Memory B cell (primary cell): ENCODE data around the gene FOXL1.

ENCODE experiments used
- ATAC-seq: fragments of 150-1000 bp; cut with Tn5 transposase; 2 replicates; pipeline ENCODE4 v1.10.0; 2021; ENCODE audit warnings: low read depth, mild to moderate bottlenecking, moderate library complexity
- DNase-seq, 2 donors: peaks; one replicate each; pipeline ENCODE4 v3.0.0; 2022; ENCODE audit warnings: low spot score in 2 of 2
- H3K27ac Mint-ChIP-seq: one replicate; pipeline ENCODE4 v1.8.0; 2022; ENCODE audit warnings: mild to moderate bottlenecking, moderate library complexity, mixed read lengths
- H3K27me3 Mint-ChIP-seq: one replicate; pipeline ENCODE4 v1.8.0; 2022; ENCODE audit warnings: mixed read lengths
- H3K36me3 Mint-ChIP-seq: one replicate; pipeline ENCODE4 v1.8.0; 2022; ENCODE audit warnings: mild to moderate bottlenecking, mixed read lengths
- H3K4me1 Mint-ChIP-seq: one replicate; pipeline ENCODE4 v1.8.0; 2022; ENCODE audit warnings: mixed read lengths
- H3K4me3 Mint-ChIP-seq: one replicate; pipeline ENCODE4 v1.8.0; 2022; ENCODE audit warnings: mild to moderate bottlenecking, moderate library complexity, mixed read lengths
- H3K9me3 Mint-ChIP-seq: one replicate; pipeline ENCODE4 v1.8.0; 2022; ENCODE audit warnings: mixed read lengths

Gene FOXL1

DNA sequence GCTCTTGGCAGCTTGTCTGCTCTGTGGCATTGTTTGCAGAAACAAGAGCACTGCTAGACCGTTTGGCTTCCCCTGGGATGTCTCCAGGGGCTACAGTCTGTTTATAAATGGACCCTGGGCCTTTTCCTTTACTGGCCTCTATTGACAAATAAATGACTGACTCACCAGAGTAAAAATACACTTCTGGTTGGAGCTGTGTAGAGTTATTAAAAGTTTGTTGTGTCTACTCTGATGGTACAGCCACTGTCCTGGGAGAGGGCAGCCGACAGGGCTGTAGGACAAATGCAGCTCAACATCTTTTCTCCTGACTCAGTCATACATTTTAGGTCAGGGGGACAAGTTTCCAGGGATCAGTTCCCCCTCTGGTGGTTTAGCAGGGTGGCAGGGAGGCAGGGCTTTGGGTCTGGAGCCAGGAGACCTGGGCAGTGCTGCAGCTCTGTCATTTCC lies 30.0 kb downstream of the FOXL1 start:
- H3K4me1 Mint-ChIP-seq = peaks cover 5% of the 10 kb centered on the region
- no peak for ATAC-seq
- no peaks in the 10 kb centered on the region for H3K9me3 Mint-ChIP-seq
- H3K36me3 Mint-ChIP-seq = no peaks in the 10 kb centered on the region
- no peak for DNase-seq
- no peak overlapping the region for H3K4me3 Mint-ChIP-seq
- H3K27me3 Mint-ChIP-seq = peaks cover 14% of the 10 kb centered on the region
- no peak overlapping the region for H3K27ac Mint-ChIP-seq

DNA sequence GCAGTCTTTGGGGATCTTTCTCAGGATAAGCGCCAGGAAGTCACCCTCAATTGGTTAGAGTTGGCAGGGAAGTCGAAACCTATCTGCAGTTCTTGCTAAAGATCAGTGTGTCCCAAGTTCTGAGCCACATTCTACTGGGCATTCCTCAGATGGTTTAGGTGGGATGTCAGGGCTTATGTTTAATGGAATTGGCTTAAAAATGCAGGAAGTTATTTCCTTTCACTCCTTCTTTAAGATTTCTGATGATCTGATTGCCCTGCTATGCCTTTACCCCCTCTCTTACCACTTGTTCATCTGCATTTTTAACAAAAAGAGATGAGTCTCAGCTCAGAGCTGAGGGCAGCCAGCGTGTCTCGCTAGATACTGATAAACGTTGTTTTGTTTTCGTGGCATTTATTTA lies 30.8 kb downstream of the FOXL1 start:
- no peak for ATAC-seq
- no peak for DNase-seq
- Mint-ChIP-seq H3K9me3 (no peaks in the 10 kb centered on the region), H3K27me3 (peaks cover 13% of the 10 kb centered on the region), H3K36me3 (no peaks in the 10 kb centered on the region), H3K27ac (no peak overlapping the region), H3K4me1 (peaks cover 5% of the 10 kb centered on the region), H3K4me3 (no peak overlapping the region)

DNA sequence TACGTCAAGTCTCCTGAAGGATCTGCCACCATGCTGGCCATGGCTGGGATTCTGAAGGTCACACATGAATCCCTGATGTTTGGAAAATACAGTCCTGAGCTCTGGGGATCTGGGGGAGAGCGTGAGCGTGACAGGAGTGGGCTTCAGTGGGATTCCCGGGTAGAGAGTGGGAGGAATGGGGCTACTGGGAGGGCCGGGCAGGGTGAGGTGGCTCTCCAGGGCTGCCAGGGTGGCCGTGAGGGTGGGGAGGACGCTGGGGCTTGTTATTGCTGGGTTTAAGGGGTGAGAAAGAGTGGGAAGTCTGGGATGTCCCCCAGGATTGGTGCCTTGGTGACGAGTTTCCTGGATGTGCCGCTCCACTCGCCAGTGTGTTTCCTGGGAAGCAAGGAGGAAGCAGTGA lies 31.3 kb downstream of the FOXL1 start:
- Mint-ChIP-seq H3K4me3 (no peak overlapping the region), H3K27me3 (peaks cover 13% of the 10 kb centered on the region), H3K36me3 (no peaks in the 10 kb centered on the region), H3K4me1 (peaks cover 5% of the 10 kb centered on the region), H3K9me3 (no peaks in the 10 kb centered on the region), H3K27ac (no peak overlapping the region)
- DNase-seq (no peak), ATAC-seq (no peak)

DNA sequence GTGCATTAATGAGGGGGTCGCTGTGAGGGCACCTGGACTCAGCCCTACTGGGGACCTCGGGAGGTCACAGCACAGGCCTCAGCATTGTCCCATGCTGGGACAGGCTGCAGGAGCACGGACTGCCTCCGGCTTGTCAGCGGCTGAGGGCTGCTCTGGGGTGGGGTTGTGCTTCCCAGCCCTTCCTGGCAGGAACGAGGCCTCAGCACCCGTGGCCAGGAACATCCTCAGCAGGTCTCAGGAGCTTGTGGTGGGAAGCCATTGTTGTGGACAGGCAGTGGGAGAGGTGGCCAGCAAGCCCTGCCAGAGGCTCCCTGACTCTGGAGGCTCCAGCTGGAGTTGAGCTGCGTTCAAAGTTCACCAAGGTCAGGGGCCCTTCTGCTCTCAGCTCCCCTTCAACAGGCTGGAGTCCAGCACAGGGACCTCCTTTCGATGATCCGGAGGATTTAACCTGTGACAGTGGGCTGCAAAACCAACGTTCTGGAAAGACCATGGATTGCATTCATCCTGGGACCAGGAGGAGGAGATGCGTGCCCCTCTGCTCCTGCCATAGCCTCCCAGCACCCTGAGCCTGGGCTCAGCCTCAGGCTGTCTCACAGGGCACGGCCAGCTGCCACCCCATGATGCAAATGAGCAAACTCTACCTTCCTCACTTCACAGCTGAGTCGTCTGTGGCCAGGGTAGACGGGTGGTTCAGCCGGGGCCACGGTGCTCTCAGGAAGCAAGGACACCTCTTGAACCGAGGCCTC lies 32.6 kb downstream of the FOXL1 start:
- Mint-ChIP-seq H3K36me3 (no peaks in the 10 kb centered on the region), H3K4me1 (no peaks in the 10 kb centered on the region), H3K4me3 (no peak overlapping the region), H3K27me3 (peaks cover 13% of the 10 kb centered on the region), H3K27ac (no peak overlapping the region), H3K9me3 (no peaks in the 10 kb centered on the region)
- no peak for ATAC-seq
- DNase-seq = no peak

DNA sequence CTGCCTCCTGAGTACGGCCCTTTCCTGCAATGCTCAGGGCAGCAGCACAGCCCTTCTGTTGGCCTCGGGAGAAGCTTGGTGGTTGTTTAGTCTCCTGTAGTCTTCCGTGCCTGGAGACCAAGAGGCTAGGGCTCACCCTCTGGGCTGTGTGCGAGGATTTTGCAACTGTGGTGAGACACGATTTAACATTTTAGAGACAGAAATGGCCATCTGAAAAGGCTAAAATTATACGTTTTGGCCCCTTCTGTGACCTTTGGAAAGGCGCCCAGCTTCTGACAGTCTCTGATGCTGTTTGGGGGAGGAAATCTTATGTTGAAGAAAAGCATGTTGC lies 33.1 kb downstream of the FOXL1 start:
- DNase-seq = no peak
- Mint-ChIP-seq H3K27ac (no peak overlapping the region), H3K36me3 (no peaks in the 10 kb centered on the region), H3K9me3 (no peaks in the 10 kb centered on the region), H3K27me3 (peaks cover 13% of the 10 kb centered on the region), H3K4me1 (no peaks in the 10 kb centered on the region), H3K4me3 (no peak overlapping the region)
- ATAC-seq = no peak

DNA sequence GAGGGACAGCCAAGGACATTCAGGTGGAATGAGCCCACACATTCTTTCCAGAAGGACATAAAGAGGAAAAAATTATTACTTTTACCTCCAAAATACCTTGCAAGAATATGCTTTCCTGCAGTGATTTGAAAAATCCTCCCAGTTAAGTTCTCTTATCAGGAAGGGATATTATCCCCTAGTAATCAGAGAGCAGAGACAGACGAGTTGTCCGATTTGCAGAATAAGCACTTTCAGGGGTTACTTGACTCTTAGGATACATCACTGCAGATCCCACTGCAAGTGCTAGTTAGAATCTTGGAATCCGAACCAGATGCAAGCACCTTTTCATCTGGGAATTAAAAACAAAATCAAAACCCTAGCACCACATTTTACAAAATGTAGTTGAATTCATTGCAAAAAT lies 33.6 kb downstream of the FOXL1 start:
- Mint-ChIP-seq H3K27ac (no peak overlapping the region), H3K9me3 (no peaks in the 10 kb centered on the region), H3K27me3 (peaks cover 13% of the 10 kb centered on the region), H3K36me3 (no peaks in the 10 kb centered on the region), H3K4me1 (no peaks in the 10 kb centered on the region), H3K4me3 (no peak overlapping the region)
- ATAC-seq (no peak), DNase-seq (no peak)

DNA sequence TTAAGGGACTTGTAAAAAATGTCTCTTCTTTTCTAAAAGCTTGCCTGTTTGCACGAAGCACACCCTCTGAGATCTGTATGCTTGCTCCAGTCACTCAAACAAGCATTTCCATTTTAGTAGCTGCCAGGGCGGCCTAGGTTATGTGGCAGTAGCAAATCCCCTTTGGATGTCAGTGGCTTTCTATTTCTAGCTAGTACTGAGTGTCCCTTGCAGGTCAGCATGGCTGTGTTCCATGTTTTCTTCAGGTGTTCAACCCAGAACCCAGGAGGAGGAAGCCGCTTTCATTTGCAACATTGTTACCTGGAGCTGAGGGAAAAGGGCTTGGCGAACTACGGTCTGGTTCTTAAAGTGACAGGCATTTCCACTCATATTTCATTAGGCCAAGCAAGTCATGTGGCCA lies 36.4 kb downstream of the FOXL1 start:
- H3K27me3 Mint-ChIP-seq = peaks cover 8% of the 10 kb centered on the region
- no peak for ATAC-seq

DNA sequence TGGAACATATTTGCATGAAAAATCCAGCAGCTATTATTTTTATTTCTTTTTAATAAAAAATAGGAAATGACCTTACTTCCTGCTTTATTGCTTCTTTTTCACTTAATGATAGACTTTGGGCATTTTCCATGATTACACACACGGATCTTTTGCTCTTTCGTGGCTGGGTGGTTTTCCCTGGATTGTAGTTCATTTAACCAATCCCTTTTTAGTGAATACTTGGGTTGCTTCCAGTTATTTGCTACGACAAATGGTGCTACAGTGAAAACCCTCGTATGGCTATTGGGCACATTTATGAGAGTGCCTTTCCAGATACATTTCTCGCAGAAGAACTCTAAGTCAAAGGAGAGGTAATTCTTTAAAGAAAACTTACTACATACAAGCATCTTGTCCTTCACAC lies 38.6 kb downstream of the FOXL1 start:
- Mint-ChIP-seq H3K4me1 (no peaks in the 10 kb centered on the region), H3K36me3 (no peaks in the 10 kb centered on the region), H3K27ac (no peak overlapping the region), H3K4me3 (no peak overlapping the region), H3K9me3 (no peaks in the 10 kb centered on the region), H3K27me3 (peaks cover 6% of the 10 kb centered on the region)
- no peak for DNase-seq
- no peak for ATAC-seq

More for the DNA sequence above, 36.4 kb downstream of the FOXL1 start:
- DNase-seq = no peak
- Mint-ChIP-seq H3K9me3 (no peaks in the 10 kb centered on the region), H3K4me1 (no peaks in the 10 kb centered on the region), H3K4me3 (no peak overlapping the region), H3K36me3 (no peaks in the 10 kb centered on the region), H3K27ac (no peak overlapping the region)

DNA sequence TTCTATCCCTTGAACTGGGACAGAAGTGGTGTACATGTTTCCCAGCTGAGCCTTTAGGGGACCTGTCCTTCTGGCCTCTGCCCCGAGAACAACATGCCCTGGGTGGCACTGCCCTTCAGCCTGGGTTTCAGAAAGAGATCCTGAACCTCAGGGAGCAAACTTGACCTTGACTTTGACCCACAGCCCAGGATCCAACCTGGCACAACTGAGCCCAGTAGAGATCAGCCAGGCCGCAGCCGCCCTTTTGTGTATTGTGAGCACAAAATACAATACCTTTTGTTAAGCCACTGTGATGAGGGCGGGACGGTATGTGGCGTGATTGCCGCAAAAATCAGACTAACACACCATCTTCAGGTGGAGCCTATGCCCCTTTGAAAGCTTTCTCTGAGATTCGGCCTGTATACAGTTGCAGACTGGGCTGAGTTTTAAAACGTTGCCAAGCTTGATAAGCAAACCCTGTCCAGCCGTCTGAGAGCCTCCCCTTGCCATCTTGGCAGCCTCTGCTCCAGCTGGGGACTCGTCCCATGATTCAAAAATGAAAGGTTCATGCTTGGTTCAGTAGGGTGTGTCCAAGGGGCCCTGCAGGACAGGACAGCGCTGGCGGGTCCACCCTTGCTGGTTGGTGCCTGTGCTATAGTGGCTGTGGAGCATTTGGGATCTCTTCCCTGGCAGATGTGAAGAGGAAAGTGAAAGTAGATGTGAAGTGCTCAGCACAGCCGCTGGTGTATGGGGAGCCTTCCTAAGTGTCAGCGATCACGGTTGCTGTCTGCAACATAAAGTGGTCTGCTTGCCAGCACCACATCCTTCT lies 40.3 kb downstream of the FOXL1 start:
- peaks cover 12% of the 10 kb centered on the region for H3K27me3 Mint-ChIP-seq
- H3K9me3 Mint-ChIP-seq = no peaks in the 10 kb centered on the region
- DNase-seq = no peak
- no peak overlapping the region for H3K27ac Mint-ChIP-seq
- H3K4me3 Mint-ChIP-seq = no peak overlapping the region
- no peaks in the 10 kb centered on the region for H3K36me3 Mint-ChIP-seq
- no peak for ATAC-seq
- H3K4me1 Mint-ChIP-seq = no peaks in the 10 kb centered on the region

DNA sequence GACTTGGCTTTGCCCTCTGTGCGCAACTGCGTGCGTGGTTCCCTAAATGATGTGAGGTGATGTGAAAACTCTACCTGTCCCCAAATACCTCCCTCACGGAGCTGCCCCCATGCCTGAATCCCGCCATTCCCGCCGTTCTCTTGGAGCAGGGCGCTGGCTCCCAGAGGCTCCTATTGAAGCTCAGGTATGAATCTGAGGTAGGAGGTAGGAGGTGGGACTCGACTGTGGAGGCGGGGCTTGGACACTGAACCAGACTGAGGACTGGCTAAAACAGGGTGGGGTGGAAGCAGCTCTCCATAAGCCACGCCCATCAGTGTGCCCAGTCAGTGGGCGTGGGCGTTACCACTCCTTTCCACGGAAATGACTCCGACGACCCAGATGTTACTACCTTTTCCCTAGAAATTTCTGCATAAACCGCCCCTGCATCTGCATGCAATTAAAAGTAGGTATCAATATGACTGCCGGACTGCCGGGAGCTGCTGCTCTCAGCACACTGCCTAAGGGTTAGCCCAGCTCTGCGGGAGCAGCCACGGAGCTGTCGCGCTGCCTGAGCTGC lies 41.0 kb downstream of the FOXL1 start:
- ATAC-seq (no peak), DNase-seq (no peak)
- Mint-ChIP-seq H3K27me3 (peaks cover 10% of the 10 kb centered on the region), H3K4me3 (no peak overlapping the region), H3K4me1 (no peaks in the 10 kb centered on the region), H3K9me3 (no peaks in the 10 kb centered on the region), H3K36me3 (no peaks in the 10 kb centered on the region), H3K27ac (no peak overlapping the region)

DNA sequence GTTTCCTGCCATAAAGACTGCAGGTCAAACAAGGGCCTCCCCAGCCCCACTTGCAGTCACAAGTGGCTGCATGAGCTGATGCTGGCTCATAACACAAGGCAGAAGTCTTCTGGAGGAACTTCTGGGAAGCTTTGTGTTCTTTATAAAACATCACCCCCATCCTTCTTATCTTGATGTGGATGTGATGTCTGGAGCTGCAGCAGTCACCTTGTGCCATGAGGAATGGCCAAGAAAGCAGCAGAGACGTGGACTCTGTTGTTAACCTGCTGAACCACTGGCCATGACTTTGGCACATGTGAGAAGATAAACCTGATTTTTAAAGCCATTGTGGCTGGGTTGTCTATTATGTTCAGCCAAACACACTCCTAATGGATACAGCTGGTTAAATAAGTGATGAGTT lies 41.8 kb downstream of the FOXL1 start:
- no peak overlapping the region for H3K4me3 Mint-ChIP-seq
- ATAC-seq = no peak
- no peaks in the 10 kb centered on the region for H3K9me3 Mint-ChIP-seq
- no peaks in the 10 kb centered on the region for H3K36me3 Mint-ChIP-seq
- no peaks in the 10 kb centered on the region for H3K4me1 Mint-ChIP-seq
- H3K27me3 Mint-ChIP-seq = peaks cover 12% of the 10 kb centered on the region
- no peak overlapping the region for H3K27ac Mint-ChIP-seq
- DNase-seq = no peak

DNA sequence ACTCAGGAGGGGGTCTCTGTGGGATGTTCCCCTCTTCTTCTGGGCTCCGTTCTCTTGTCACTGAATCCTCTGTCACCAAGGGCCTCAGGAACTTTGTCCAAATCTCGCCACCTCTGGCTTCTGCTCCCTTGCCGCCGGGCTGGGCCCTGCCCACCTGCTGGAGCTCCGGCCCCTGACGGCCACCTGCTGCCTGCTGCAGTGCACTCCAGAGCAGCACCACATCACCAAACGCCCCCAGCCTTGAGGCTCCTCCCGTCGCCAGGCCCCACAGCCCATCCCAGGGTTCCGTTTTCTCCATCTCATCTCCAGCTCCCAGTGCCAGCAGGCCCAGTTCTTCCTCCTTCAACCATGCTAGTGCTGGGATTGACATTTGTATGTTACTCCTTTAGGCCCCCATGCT lies 43.6 kb downstream of the FOXL1 start:
- Mint-ChIP-seq H3K36me3 (no peaks in the 10 kb centered on the region), H3K27me3 (peaks cover 12% of the 10 kb centered on the region), H3K4me1 (no peaks in the 10 kb centered on the region), H3K4me3 (no peak overlapping the region), H3K9me3 (no peaks in the 10 kb centered on the region), H3K27ac (no peak overlapping the region)
- ATAC-seq (no peak), DNase-seq (no peak)

DNA sequence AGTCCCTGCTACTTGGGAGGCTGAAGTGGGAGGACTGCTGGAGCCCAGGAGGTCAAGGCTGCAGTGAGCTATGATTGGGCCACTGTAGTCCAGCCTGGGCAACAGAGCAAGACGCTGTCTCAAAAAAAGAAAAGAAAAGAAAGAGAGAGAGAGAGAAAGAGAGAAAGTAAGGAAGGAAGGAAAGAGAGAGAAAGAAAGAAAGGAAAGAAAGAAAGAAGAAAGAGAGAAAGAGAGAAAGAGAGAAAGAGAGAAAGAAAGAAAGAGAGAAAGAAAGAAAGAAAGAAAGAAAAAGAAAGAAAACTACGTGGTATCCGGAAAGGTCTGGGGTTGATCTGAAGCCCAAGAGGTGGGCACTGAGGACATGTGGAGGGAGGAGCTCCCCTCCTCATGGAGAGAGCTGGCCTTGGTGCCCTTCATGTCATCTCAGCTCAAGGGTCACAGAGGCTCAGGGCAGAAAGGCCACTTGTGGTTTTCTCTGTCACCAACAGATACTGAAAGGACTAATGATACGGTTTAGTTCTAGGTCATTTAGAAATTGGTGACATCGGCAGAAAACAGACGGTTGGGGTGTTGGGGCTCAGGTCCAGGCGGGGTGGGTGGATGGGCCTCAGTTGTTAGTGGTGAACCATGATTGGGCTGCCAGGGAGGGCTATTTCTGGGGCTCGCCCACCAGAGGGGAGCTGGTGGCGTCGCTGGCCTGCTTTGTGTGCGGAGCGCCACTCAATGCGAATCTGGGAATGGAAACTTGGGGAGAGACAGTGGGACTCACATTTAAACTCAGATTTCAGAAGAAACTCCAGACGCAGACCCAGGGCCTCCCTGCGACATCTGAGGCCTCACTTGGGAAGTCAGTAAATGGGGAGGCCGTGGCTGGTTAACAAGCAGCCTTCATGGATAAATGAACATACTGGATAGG lies 44.6 kb downstream of the FOXL1 start:
- no peaks in the 10 kb centered on the region for H3K36me3 Mint-ChIP-seq
- ATAC-seq = no peak
- H3K27me3 Mint-ChIP-seq = peaks cover 12% of the 10 kb centered on the region
- no peaks in the 10 kb centered on the region for H3K4me1 Mint-ChIP-seq
- no peak overlapping the region for H3K4me3 Mint-ChIP-seq
- DNase-seq = no peak
- no peak overlapping the region for H3K27ac Mint-ChIP-seq
- H3K9me3 Mint-ChIP-seq = no peaks in the 10 kb centered on the region

DNA sequence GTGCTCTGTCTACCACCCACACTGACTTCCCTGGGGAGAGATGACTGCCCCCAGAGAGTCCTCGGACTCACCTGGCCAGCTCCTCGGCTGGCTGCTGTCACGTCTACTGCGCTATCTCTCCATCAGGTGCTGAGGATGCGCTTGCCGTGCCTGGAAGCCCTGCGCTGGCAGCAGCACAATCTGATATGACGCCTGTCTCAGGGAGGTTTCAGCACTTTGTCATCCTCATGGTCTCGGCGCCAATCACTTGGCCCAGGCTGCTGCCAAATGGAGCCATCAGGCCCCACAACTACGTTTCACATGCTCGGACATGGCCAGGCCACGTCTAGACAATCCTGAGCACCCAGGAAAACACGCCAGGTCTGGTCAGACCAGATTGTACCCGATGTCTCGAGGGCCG lies 46.7 kb downstream of the FOXL1 start:
- H3K4me1 Mint-ChIP-seq = no peaks in the 10 kb centered on the region
- H3K4me3 Mint-ChIP-seq = no peak overlapping the region
- no peak overlapping the region for H3K27ac Mint-ChIP-seq
- ATAC-seq = no peak
- peaks cover 17% of the 10 kb centered on the region for H3K27me3 Mint-ChIP-seq
- H3K36me3 Mint-ChIP-seq = no peaks in the 10 kb centered on the region
- no peaks in the 10 kb centered on the region for H3K9me3 Mint-ChIP-seq
- no peak for DNase-seq
